Right lobe of liver (tissue), 4 donors: ENCODE data around the gene ZNF431.

Experiments used
- POLR2A ChIP-seq: fragments of 450-650 bp; IDR thresholded peaks from one replicate; pipeline ENCODE4 v1.6.1; 2017; ENCODE audit warnings: antibody characterized with exemption, mild to moderate bottlenecking
- TF ChIP-seq, protein P1 (sequence below), 4 donors: fragments of 200-600 bp in 3 of 4; fragments of 450-650 bp in 1 of 4; IDR thresholded peaks; one replicate each; pipeline versions ENCODE4 v1.5.1 to v1.8.0; 2016 to 2022; ENCODE audit warnings: antibody characterized with exemption in 4 of 4, mild to moderate bottlenecking in 2 of 4
- donor health status: DM: no; HTN: no; CAD: no.
- donor health status: DM: no; HTN: no; CAD: no.
- donor health status: DM: no; HTN: yes; CAD: no.

DNA sequence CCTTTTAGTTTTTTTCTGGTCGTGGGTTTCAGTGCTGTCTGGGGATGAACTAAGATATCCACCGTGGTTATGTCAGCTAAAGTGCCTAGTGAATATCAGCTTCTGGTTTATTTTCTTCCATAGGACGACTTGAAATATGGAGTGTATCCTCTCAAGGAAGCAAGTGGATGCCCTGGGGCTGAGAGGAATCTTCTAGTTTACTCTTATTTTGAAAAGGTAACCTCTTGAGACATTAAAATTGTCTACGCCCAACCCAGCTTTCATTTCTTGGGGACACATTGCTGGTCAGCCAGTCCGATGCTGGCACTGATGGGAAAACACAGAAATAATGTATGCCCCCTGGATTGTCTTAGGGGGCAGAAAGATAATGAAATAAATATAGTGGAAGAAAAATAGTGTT is 1.6 kb downstream of the ZNF431 start:
- TF ChIP-seq, protein P1, sequence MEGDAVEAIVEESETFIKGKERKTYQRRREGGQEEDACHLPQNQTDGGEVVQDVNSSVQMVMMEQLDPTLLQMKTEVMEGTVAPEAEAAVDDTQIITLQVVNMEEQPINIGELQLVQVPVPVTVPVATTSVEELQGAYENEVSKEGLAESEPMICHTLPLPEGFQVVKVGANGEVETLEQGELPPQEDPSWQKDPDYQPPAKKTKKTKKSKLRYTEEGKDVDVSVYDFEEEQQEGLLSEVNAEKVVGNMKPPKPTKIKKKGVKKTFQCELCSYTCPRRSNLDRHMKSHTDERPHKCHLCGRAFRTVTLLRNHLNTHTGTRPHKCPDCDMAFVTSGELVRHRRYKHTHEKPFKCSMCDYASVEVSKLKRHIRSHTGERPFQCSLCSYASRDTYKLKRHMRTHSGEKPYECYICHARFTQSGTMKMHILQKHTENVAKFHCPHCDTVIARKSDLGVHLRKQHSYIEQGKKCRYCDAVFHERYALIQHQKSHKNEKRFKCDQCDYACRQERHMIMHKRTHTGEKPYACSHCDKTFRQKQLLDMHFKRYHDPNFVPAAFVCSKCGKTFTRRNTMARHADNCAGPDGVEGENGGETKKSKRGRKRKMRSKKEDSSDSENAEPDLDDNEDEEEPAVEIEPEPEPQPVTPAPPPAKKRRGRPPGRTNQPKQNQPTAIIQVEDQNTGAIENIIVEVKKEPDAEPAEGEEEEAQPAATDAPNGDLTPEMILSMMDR (IDR thresholded peaks at IDR 0.05): no peak
- TF ChIP-seq POLR2A: no peak
